OCI-LY3 (cell line): ENCODE measurements around the gene TMEM218.

Experiments
- H2AFZ ChIP-seq: fragments of 200-600, 300-600 bp; shearing (Covaris generic); 2 replicates; pipeline ENCODE4 v1.6.0; 2014; ENCODE audit warnings: antibody characterized with exemption, low read depth, low read length
- H3K27ac ChIP-seq: fragments of 200-600, 300-600 bp; sonication (generic); 2 replicates; pipeline ENCODE4 v1.5.1; 2014; ENCODE audit warnings: mild to moderate bottlenecking, low read length, moderate library complexity, mixed read lengths
- H3K27me3 ChIP-seq: fragments of 200-600, 300-600 bp; sonication (generic); 2 replicates; pipeline ENCODE4 v1.6.1; 2014; ENCODE audit warnings: low read depth, low read length, mixed read lengths
- H3K36me3 ChIP-seq: fragments of 200-600, 300-600 bp; sonication (generic); replicated peaks from 2 replicates; pipeline ENCODE3; 2014; ENCODE audit warnings: low read depth, low read length, mixed read lengths
- H3K4me1 ChIP-seq: fragments of 300-600, 200-600 bp; sonication (generic); 2 replicates; pipeline ENCODE4 v1.6.1; 2014; ENCODE audit warnings: low read length, mixed read lengths
- H3K4me2 ChIP-seq: fragments of 200-600, 300-600 bp; sonication (generic); 2 replicates; pipeline ENCODE4 v1.6.1; 2014; ENCODE audit warnings: low read length, mixed read lengths
- H3K4me3 ChIP-seq: fragments of 300-600, 200-600 bp; sonication (generic); 2 replicates; pipeline ENCODE4 v1.5.1; 2014; ENCODE audit warnings: antibody characterized with exemption, mild to moderate bottlenecking, low read length, moderate library complexity
- H3K79me2 ChIP-seq: fragments of 300-600, 200-600 bp; shearing (Covaris generic); 2 replicates; pipeline ENCODE4 v1.6.1; 2014; ENCODE audit warnings: mild to moderate bottlenecking, low read length, mixed read lengths
- H3K9ac ChIP-seq: fragments of 300-600, 200-600 bp; shearing (Covaris generic); 2 replicates; pipeline ENCODE4 v1.6.0; 2014; ENCODE audit warnings: mild to moderate bottlenecking, low read length, moderate library complexity
- H3K9me3 ChIP-seq: fragments of 200-600, 300-600 bp; shearing (Covaris generic); 2 replicates; pipeline ENCODE4 v1.6.1; 2014; ENCODE audit warnings: low read length, mixed read lengths; ENCODE audit not compliant: insufficient read depth
- H4K20me1 ChIP-seq: fragments of 200-600, 300-600 bp; sonication (generic); 2 replicates; pipeline ENCODE4 v1.6.1; 2016; ENCODE audit warnings: low read length, mixed read lengths; ENCODE audit not compliant: insufficient read depth
- EZH2phosphoT487 ChIP-seq: fragments of 200-600 bp; shearing (Covaris generic); IDR thresholded peaks from 2 replicates; pipeline ENCODE4 v1.6.1; 2018; ENCODE audit warnings: antibody characterized with exemption, mixed run types, low read depth
- TF ChIP-seq, protein P1 (sequence below): fragments of 200-600, 300-600 bp; sonication (generic); IDR thresholded peaks from 2 replicates; pipeline ENCODE4 v1.5.1; 2014; ENCODE audit warnings: antibody characterized with exemption, low read length, low read depth

Gene TMEM218

DNA sequence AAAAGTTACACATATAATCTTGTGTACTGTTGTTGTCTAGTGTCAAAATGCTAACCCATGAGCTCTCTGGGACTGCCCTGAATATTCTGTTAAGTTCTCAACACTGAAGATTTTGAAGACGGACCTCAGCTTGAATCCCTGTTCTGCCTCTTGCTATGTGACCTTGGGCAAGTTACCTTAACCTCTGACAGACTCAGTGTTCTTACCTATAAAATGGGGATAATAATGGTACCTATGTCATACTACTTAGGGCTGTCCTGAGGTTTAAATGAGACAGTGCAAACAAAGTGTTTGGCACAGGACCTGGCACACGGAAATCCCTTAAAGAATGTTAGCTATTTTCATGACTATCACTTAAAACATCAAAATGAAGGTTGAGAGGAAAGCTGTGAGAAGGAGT is 11.3 kb downstream of the TMEM218 start:
- H3K4me1 ChIP-seq = no peaks in the 10 kb centered on the region
- H3K79me2 ChIP-seq = no peaks in the 10 kb centered on the region
- peaks cover 2% of the 10 kb centered on the region for H3K36me3 ChIP-seq

DNA sequence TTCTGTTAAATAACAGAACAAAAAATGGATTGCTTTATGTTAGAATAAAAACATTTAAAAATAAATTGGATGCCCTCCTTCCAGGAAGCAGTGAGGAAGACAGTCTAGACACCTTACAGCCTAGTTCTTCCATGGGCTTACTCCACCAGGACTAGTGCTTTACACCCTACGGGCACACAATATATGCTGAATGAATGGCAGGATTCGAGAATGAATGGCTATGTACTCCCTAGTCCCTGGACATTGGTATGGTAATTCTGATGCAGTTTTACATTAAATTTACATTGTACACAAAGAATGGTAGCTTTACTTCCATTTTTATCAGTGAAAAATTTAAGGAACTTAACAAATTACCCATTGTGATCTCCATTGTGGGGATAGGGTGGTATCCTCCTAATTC is 16.7 kb downstream of the TMEM218 start:
- Histone ChIP-seq H4K20me1 (no peaks in the 10 kb centered on the region), H3K4me1 (no peaks in the 10 kb centered on the region), H3K27ac (no peak overlapping the region), H3K79me2 (no peaks in the 10 kb centered on the region), H3K36me3 (no peaks in the 10 kb centered on the region), H3K27me3 (no peaks in the 10 kb centered on the region), H3K9ac (no peak overlapping the region), H3K4me2 (no peak overlapping the region), H2AFZ (no peak overlapping the region), H3K4me3 (no peak overlapping the region), H3K9me3 (no peaks in the 10 kb centered on the region)
- TF ChIP-seq, protein P1, sequence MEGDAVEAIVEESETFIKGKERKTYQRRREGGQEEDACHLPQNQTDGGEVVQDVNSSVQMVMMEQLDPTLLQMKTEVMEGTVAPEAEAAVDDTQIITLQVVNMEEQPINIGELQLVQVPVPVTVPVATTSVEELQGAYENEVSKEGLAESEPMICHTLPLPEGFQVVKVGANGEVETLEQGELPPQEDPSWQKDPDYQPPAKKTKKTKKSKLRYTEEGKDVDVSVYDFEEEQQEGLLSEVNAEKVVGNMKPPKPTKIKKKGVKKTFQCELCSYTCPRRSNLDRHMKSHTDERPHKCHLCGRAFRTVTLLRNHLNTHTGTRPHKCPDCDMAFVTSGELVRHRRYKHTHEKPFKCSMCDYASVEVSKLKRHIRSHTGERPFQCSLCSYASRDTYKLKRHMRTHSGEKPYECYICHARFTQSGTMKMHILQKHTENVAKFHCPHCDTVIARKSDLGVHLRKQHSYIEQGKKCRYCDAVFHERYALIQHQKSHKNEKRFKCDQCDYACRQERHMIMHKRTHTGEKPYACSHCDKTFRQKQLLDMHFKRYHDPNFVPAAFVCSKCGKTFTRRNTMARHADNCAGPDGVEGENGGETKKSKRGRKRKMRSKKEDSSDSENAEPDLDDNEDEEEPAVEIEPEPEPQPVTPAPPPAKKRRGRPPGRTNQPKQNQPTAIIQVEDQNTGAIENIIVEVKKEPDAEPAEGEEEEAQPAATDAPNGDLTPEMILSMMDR = no peak
- TF ChIP-seq EZH2phosphoT487 = no peak

More for the DNA sequence above, 11.3 kb downstream of the TMEM218 start:
- TF ChIP-seq EZH2phosphoT487 = no peak
- TF ChIP-seq, protein P1 = no peak
- H3K4me3 ChIP-seq = no peak overlapping the region
- H2AFZ ChIP-seq = no peak overlapping the region
- no peak overlapping the region for H3K4me2 ChIP-seq
- H4K20me1 ChIP-seq = no peaks in the 10 kb centered on the region
- no peaks in the 10 kb centered on the region for H3K27me3 ChIP-seq
- no peak overlapping the region for H3K27ac ChIP-seq
- H3K9ac ChIP-seq = no peak overlapping the region
- H3K9me3 ChIP-seq = no peaks in the 10 kb centered on the region

DNA sequence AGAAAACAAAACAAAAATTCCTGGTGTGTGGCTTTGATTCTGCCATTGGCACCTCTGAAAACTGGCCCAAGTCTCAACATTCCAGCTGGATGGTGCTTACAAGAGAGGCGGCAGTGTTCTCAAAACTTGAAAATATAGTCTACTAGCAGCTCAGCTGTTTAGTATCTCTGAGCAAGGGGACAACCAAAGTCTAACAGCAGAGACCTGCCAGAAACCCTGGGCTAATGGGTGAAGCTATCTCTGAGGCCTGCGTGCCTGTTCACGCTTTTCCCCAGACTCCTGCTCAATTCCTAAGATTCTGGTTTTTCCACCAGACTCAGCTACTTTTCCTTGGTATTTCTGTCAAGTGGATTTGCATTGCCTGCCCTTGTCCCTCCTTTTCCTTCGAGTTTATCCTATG is 17.9 kb downstream of the TMEM218 start:
- H3K9me3 ChIP-seq = no peaks in the 10 kb centered on the region
- no peak overlapping the region for H2AFZ ChIP-seq
- no peaks in the 10 kb centered on the region for H3K27me3 ChIP-seq
- no peak overlapping the region for H3K9ac ChIP-seq
- no peak overlapping the region for H3K27ac ChIP-seq
- no peaks in the 10 kb centered on the region for H3K36me3 ChIP-seq
- TF ChIP-seq EZH2phosphoT487 = no peak
- TF ChIP-seq, protein P1 = no peak
- no peaks in the 10 kb centered on the region for H3K79me2 ChIP-seq
- H4K20me1 ChIP-seq = no peaks in the 10 kb centered on the region
- H3K4me3 ChIP-seq = no peak overlapping the region
- H3K4me2 ChIP-seq = no peak overlapping the region
- no peaks in the 10 kb centered on the region for H3K4me1 ChIP-seq

DNA sequence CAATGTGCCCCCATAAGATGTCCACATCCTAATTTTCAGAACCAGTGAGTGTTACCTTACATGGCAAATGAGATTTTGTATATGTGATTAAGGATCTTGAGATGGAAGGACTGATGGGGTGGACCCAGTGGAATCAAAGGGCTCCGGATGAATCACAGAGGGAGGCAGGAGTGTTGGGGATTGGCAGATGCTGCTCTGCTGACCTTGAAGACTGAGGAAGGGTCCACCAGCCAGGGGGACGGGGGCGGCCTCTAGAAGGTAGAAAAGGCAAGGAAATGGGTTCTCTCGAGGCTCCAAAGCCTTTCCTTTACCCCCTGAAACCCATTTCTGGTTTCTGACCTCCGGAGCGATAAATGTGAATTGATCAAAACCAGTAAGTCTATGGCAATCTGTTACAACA is 18.8 kb downstream of the TMEM218 start:
- Histone ChIP-seq H3K4me1 (no peaks in the 10 kb centered on the region), H4K20me1 (no peaks in the 10 kb centered on the region), H3K36me3 (no peaks in the 10 kb centered on the region), H3K4me3 (no peak overlapping the region), H3K27me3 (no peaks in the 10 kb centered on the region), H3K9me3 (no peaks in the 10 kb centered on the region), H3K79me2 (no peaks in the 10 kb centered on the region), H3K27ac (no peak overlapping the region), H3K9ac (no peak overlapping the region), H3K4me2 (no peak overlapping the region), H2AFZ (no peak overlapping the region)
- TF ChIP-seq, protein P1 = no peak
- TF ChIP-seq EZH2phosphoT487 = no peak
